Raji (cell line): ENCODE results near the gene STAM.

ENCODE experiments used
- POLR2A ChIP-seq: IDR thresholded peaks from 2 replicates; pipeline ENCODE4 v1.6.1; 2011; ENCODE audit warnings: low read depth, low read length, control low read depth; ENCODE audit not compliant: insufficient read depth

Gene STAM

DNA sequence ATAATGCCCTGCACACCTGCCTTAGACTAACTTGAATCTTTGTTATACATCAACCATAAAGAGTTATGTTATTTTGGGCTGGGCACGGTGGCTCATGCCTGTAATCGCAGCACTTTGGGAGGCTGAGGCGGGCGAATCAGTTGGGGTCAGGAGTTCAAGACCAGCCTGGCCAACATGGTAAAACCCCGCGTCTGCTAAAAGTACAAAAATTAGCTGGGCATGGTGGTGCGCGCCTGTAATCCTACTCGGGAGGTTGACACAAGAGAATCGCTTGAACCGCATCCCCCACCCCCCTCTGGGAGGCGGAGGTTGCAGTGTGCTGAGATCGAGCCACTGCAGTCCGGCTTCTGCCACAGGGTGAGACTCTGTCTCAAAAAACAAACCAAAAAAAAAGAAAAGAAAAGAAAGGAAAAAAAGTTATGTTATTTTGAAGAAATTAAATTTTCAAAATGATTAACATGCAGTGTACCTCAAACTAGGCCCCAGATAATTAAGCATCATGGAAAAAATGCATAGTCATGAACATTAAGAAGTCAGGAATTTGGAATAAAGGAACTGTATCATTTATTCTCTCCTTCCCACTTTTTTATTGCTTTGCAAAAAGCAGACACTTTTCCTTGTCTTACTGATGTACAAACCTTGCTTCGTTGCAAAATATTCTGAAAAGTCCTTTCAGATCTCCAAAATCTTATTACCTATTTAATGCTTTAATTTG is 43.3 kb downstream of the STAM start:
- no peak for TF ChIP-seq POLR2A

DNA sequence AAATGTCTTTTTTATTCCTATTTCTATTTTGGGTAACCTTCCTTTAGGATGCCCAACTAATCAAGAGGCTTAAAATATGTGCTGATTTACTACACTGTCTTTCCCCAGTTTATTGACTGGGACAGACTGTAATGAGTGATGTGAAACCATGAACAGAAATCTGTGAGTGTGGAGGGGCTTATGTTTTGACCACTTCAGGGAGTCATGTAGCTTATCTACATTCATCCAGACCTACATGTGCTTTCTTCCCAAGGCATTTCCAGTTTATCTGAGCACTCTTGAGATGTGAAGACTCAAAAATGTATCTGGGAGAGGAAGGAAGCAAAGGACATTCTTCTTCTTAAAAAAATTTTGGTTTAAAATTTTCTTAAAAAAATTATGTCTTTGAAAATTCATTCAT is 45.2 kb downstream of the STAM start:
- TF ChIP-seq POLR2A, result no peak

DNA sequence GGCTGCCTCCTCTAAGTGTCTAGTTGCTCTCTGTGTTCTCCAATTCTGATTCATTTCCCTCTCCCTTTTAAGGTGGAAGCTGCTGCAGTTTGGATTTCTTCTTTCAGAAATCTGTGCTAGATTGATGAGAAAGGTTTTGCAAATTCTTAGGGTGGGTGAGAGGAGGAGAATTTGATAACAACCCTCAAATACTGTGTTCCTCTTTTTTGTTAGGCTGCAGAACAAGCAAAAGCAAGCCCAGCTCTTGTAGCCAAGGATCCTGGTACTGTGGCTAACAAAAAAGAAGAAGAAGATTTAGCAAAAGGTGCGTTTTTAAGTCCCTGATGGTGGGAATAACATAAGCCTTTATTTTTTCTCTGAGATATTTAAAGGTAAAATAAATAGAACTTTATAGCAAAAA is 49.1 kb downstream of the STAM start:
- no peak for TF ChIP-seq POLR2A

DNA sequence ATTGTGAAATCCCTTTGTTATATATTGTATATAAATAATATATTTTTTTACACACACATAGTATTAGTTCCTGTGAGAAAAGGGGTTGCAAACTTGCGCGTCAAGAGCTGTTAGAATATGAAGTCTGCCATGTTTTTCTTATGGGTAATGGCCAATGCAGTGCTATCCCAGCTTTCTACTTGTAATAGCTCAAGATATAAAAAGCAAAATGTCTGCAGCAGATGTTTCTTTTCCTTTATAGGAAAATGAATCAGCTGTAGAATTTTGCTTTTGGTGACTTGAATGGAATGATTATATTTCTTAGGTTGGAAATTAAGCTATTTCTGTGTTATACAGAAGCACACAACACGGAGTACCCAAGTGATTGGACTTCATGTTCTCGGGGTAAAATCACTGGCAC is 54.7 kb downstream of the STAM start:
- TF ChIP-seq POLR2A, result no peak

DNA sequence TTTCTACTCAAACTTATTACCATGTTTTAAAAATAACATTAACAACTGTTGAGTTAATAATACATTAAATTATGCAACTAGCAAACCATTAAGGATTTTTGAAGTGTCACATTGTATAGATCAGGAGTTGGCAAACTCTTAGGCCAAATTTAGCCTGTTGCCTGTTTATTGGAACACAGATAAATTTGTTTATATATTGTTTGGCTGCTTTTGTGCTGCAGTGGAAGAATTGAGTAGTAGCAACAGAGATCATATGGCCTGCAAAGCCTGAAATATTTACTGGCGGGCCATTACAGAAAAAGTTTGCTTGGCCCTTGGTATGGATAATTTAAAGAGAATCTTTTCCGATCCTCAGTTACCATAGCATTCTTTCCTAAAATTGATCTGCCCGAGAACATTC is 57.4 kb downstream of the STAM start:
- TF ChIP-seq POLR2A, result no peak

DNA sequence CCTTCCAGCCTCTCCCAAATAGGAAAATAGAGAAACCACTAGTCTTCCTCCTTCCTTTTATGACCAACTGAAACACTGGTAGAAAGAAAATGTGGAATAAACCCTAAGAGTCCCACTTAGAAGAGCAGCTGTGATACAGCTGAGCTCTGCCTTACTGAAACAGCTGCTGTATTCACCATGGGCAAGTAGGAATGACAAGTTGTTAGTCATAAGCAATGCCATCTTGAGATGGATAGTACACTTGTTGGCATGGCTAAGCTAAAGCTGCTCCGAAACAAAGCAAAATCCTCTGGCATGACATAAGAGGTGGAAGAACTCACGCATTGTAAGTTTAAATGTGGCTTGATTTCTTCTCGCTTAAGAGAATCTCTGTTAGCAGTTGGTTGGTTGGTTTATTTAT is 59.8 kb downstream of the STAM start:
- no peak for TF ChIP-seq POLR2A

DNA sequence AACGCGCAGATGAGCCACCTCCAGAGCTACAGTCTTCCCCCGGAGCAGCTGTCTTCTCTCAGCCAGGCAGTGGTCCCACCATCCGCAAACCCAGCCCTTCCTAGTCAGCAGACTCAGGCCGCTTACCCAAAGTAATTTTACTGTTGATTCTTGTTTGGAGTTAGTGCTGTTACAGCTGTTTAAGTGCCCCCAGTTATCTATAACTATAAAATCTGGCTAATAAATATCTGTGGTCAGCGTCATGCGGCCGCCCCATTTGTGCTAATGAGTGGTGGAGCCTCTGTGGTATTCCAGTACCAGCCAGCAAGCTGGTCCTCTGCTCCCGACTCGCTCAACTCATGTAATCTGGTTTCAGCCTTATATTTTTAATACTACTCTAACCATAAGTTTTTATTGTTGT is 64.9 kb downstream of the STAM start:
- TF ChIP-seq POLR2A, result no peak

DNA sequence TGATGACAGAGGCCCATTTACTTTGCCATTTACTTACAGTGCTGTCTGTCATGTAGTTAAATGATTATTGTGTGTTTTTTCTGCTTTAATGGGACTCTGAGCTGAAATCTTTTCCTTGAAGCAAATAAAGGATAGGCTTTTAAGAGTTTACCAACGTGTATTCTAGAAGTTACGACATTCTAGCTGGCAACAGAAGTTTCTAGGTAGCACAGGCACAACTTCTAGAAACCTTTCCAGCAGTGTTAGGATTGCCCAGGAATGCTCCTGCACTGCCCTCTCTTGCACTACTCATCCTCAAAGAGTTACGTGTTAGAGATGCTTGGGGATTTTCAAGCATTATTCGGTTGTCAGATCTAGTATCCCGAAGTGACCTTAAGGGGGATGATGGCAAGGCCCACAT is 65.5 kb downstream of the STAM start:
- TF ChIP-seq POLR2A, result no peak

DNA sequence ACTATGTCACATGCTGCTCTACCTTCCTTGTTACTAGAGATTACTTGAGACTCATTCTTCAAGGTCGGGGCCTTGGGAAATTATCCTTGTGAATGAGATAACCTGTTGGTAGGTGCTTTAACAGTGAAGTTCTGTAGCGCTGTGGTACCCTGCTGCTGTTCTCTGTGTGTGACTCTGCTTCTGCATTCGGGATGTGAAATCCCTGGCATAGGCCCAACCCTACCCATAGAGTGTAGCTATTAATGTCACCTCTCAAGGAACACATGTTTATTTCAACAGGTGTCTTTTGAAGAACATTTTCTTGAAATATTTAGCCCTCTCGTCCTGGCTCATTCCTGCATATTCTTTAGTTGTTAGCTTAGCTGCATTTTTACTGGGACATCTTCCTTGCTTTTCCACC is 66.2 kb downstream of the STAM start:
- TF ChIP-seq POLR2A, result no peak

DNA sequence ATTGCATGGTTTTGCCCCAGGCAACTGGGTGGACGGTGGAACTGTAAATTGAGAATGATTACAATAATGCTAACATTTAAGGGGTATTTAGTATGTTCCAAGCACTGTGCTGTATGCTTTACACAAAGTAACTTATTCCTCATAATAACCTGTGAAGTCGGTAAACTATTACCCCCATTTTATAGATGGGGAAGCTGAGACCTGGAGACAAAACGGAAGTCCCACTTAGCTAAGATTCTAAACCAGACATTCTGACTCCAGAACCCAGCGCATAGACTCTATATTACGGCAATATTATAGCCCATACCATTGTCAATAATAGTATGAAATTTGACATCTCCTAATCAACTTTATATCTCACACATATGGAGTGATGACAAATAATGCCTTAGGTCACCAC is 68.1 kb downstream of the STAM start:
- TF ChIP-seq POLR2A, result no peak

DNA sequence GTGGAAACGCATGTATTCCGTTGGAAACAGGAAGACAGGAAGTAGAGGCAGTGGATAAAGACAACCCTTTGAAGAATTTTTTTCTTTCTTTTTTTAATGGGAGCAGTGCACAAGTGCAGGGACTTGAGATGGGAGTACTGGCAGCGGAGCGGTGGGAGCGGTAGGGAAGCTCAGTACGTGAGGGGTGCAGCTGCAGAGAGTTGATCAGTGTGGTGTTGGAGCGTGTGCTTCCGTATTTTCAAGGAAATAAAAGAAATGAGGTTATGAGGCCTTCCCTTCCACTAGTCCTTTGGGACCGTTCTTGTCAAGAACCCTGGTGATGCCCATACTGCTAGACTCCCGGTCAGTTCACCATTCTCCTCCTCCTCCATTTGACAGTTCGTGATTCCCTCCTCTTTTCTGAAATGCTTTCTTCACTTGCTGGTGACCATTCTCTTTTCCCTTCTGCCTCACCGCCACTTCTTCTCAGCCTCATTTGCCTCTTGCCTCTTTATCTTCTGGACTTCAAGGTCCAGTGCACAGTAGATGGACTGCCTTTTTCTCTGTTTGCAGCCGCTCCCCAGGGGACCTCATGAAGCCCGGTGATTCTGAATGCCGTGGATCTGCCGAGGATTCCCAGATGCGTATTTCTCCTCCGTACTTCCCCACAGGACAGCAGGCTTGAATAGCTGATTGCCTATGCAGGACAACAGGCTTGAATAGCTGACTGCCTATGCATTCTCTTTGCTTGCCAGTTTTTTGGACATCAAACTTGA is 68.9 kb downstream of the STAM start:
- TF ChIP-seq POLR2A, result no peak

DNA sequence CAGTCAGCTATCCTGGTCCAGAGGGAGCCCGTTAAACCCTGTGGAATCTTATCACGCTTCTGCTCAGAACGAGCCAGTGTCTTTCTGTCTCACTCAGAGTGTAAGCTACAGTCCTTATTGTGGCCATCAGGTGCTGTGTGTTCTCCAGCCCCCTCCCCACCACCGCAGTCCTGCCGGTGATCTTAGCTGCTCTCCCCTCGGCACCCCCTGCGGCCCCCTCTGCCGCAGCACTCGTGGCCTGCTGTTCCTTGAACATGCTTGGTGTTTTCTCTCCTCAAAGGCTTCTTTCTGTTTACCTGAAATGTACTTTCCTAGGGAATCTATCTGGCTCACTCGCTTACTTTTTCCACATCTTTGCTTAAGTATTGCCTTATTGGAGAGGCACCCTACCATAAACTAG is 69.8 kb downstream of the STAM start:
- no peak for TF ChIP-seq POLR2A

DNA sequence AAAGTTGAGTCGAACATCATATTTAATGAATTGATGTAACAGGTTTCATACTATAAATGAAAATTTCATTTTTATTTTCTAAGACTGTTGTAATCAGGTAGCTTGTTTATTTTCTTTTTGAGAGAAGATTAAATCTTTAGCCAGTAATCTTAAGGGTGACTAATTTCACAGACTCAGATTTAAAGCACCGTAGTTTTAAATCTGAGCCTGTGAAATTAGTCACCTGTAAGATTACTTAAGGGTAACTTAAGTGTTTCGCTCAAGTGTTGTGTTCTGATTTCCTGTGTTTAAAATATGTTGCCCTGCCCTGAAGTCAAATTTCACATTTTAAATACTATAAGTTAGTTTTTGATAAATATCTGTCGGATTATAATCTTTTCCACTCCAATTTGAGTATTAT is 72.2 kb downstream of the STAM start:
- TF ChIP-seq POLR2A, result no peak

DNA sequence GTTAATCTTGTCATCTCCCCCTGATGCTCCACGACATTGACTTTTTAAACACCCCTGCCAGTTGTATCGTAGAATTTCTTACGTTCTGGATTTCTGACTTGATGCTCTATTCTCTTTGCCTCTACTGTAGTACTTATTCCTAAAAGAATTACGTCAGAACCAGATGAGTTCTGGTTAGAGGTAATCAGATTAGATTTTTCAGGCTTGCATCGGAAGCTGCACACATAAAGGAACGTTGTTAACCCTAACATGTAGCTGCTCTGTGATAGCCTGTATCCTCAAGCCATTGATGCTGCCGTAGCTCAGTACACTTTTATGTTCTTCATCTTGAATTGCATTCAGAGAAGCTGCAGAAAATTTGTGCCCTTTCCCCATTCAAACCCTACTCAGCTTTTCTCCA is 81.8 kb downstream of the STAM start:
- no peak for TF ChIP-seq POLR2A

DNA sequence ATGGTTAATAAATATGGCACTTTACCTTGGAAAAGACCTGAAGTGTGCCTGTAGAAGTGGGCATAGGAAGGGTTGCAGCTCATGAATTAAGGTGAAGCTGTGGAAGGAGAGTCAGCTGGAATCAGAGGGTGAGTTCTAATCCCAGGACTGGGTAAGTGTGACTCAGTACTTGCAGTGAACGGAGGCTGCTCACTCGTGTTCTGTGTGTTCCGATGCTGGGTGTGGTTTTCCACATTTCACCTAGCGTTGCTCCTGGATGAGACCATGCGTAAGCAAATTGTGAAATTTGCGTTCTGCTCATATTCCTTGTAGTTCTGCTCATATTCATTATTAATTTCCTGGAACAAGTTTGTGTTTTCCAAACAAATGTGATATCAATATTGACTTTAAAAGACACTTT is 85.7 kb downstream of the STAM start:
- no peak for TF ChIP-seq POLR2A

DNA sequence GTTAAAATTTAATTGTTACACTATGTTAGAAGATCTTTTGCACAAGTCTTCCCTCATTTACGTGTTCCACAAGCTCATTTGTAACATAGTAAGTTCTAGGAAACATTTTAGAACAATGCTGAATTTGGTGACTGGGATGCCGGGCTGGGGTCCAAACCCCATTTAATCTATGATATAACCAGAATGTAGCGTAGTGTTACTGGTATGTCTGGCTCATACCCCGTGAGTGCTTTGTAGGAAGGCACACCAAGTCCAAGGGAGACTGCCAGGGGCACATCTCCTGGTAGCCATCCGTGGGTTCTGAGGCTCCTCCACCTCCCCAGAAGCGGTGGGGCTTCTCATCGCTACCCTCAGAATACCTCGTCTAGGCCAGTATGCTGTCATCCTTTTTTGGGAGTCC is 86.7 kb downstream of the STAM start:
- TF ChIP-seq POLR2A, result no peak
